Caco-2 (cell line): Measurements from ENCODE around the gene NR4A2. TPM values are rescaled to one million over a fixed set of nuclear protein-coding genes. Genes with fewer than 3 reads are reported as not detected.

Experiments used
- BruUV-seq: library from RNA; stranded (reverse); fragments of 400-500 nt; replicated peaks from 2 replicates; lab custom pipeline; 2021; lab: Mats Ljungman, UMichigan
- CTCF ChIA-PET: fragments of 300-600 bp; sonication (Branson Sonifier 250); formaldehyde crosslinking; loops from one replicate; lab custom pipeline; 2022; ENCODE audit warnings: antibody characterized with exemption; lab: Charles Lee
- POLR2A ChIA-PET: fragments of 300-600 bp; sonication (Branson Sonifier 250); formaldehyde crosslinking; loops from one replicate; lab custom pipeline; 2022; ENCODE audit warnings: antibody characterized with exemption; lab: Charles Lee
- DNase-seq, 2 experiments: peaks; one replicate each; pipeline versions ENCODE4 v3.0.0 to v3.0.0-alpha.2; 2020 to 2022
- H3K27me3 ChIP-seq: replicated peaks from 2 replicates; pipeline ENCODE4 v1.6.0; 2011; ENCODE audit warnings: low read length; ENCODE audit not compliant: control insufficient read depth, insufficient read depth
- H3K36me3 ChIP-seq: 2 replicates; pipeline ENCODE4 v1.5.1; 2011; ENCODE audit warnings: low read length; ENCODE audit not compliant: control insufficient read depth, insufficient read depth
- H3K4me1 ChIP-seq: fragments of 250-450 bp; sonication (Bioruptor Pico); 2 replicates; pipeline ENCODE4 v1.5.1; 2020; ENCODE audit warnings: mild to moderate bottlenecking
- H3K4me3 ChIP-seq: 2 replicates; pipeline ENCODE4 v1.5.1; 2011; ENCODE audit warnings: low read depth, mild to moderate bottlenecking, control low read depth, low read length
- H3K9me3 ChIP-seq: fragments of 250-450 bp; sonication (Bioruptor Pico); 2 replicates; pipeline ENCODE4 v1.5.1; 2020; ENCODE audit warnings: mild to moderate bottlenecking, moderate library complexity
- H3K27ac Mint-ChIP-seq: one replicate; pipeline ENCODE4 v1.8.0; 2022; ENCODE audit warnings: mixed read lengths; ENCODE audit not compliant: unreplicated experiment
- H3K27me3 Mint-ChIP-seq: one replicate; pipeline ENCODE4 v1.8.0; 2022; ENCODE audit warnings: mixed read lengths; ENCODE audit not compliant: insufficient read depth, unreplicated experiment
- H3K36me3 Mint-ChIP-seq: one replicate; pipeline ENCODE4 v1.8.0; 2022; ENCODE audit warnings: mild to moderate bottlenecking, mixed read lengths; ENCODE audit not compliant: insufficient read depth, unreplicated experiment
- H3K4me1 Mint-ChIP-seq: one replicate; pipeline ENCODE4 v1.8.0; 2022; ENCODE audit warnings: low read depth, mixed read lengths; ENCODE audit not compliant: unreplicated experiment
- H3K4me3 Mint-ChIP-seq: one replicate; pipeline ENCODE4 v1.8.0; 2022; ENCODE audit warnings: mild to moderate bottlenecking, moderate library complexity, mixed read lengths; ENCODE audit not compliant: unreplicated experiment
- H3K9me3 Mint-ChIP-seq: one replicate; pipeline ENCODE4 v1.8.0; 2022; ENCODE audit warnings: mixed read lengths; ENCODE audit not compliant: unreplicated experiment
- CTCF ChIP-seq, 2 experiments: fragments of 200-600 bp in 1 of 2; IDR thresholded peaks; 1 replicate in 1 of 2; 2 replicates in 1 of 2; pipeline versions ENCODE4 v1.5.1 to v1.8.0; 2011 to 2022; ENCODE audit warnings: antibody characterized with exemption in 1 of 2, control low read depth in 1 of 2, inconsistent platforms in 1 of 2, low read depth in 1 of 2, low read length in 1 of 2, mild to moderate bottlenecking in 1 of 2, moderate library complexity in 1 of 2; ENCODE audit not compliant: insufficient read depth in 1 of 2, severe bottlenecking in 1 of 2, unreplicated experiment in 1 of 2
- intact Hi-C: fragments of 100-400 bp; cut with micrococcal nuclease; formaldehyde crosslinking; loops from one replicate; pipeline ENCODE4 v1.10.0; 2022; ENCODE audit not compliant: unreplicated experiment
- total RNA-seq: library from RNA; stranded (reverse); gene quantifications from 2 replicates; pipeline ENCODE4 v1.2.3, GENCODE V29; 2022

The NR4A2 gene
- total RNA-seq, 1 experiment from 2014 or later = 0.91 TPM

GRCh38 chr2:156339865-156340264 lies 7.3 kb upstream of the NR4A2 start:
- Histone ChIP-seq H3K36me3 (no peaks in the 10 kb centered on the region), H3K9me3 (no peaks in the 10 kb centered on the region), H3K27me3 (no peaks in the 10 kb centered on the region), H3K4me3 (no peak overlapping the region), H3K4me1 (peaks cover 9% of the 10 kb centered on the region; the same call in 1 of the 2 replicates)
- H3K9me3 Mint-ChIP-seq = no peaks in the 10 kb centered on the region
- no TSS peak for BruUV-seq
- TF ChIP-seq CTCF (IDR thresholded peaks at IDR 0.05; ENCODE audit: insufficient read depth in 1 of 2, low read depth in 1 of 2, low read length in 1 of 2, severe bottlenecking in 1 of 2, unreplicated experiment in 1 of 2) = no peak
- intact Hi-C loops = loop anchor here (2.0 to 10.0 kb wide), 4 partner anchors 142 to 855 kb away; no protein-coding TSS in a partner anchor
- peaks cover 14% of the 10 kb centered on the region for H3K36me3 Mint-ChIP-seq
- H3K27me3 Mint-ChIP-seq = no peaks in the 10 kb centered on the region
- H3K4me3 Mint-ChIP-seq = no peak overlapping the region
- ChIA-PET CTCF (no interaction called here), POLR2A (no interaction called here)
- no peak for DNase-seq
- H3K27ac Mint-ChIP-seq = no peak overlapping the region
- H3K4me1 Mint-ChIP-seq = no peaks in the 10 kb centered on the region

GRCh38 chr2:156339110-156339847 lies 6.8 kb upstream of the NR4A2 start:
- Histone ChIP-seq H3K27me3 (no peaks in the 10 kb centered on the region), H3K4me1 (peaks cover 9% of the 10 kb centered on the region; the same call in 1 of the 2 replicates), H3K4me3 (no peak overlapping the region), H3K9me3 (no peaks in the 10 kb centered on the region), H3K36me3 (no peaks in the 10 kb centered on the region)
- POLR2A ChIA-PET = no interaction called here
- H3K27ac Mint-ChIP-seq = no peak overlapping the region
- H3K4me3 Mint-ChIP-seq = no peak overlapping the region
- H3K9me3 Mint-ChIP-seq = no peaks in the 10 kb centered on the region
- CTCF ChIA-PET = no interaction called here
- TF ChIP-seq CTCF (IDR thresholded peaks at IDR 0.05; ENCODE audit: insufficient read depth in 1 of 2, low read depth in 1 of 2, low read length in 1 of 2, severe bottlenecking in 1 of 2, unreplicated experiment in 1 of 2) = no peak
- H3K4me1 Mint-ChIP-seq = no peaks in the 10 kb centered on the region
- intact Hi-C loops = loop anchor here (10.0 kb wide), 1 partner anchor 716 kb away; no protein-coding TSS in a partner anchor
- no peak for DNase-seq
- no TSS peak for BruUV-seq
- H3K36me3 Mint-ChIP-seq = peaks cover 20% of the 10 kb centered on the region
- H3K27me3 Mint-ChIP-seq = no peaks in the 10 kb centered on the region

GRCh38 chr2:156338578-156338977 lies 6.1 kb upstream of the NR4A2 start:
- no peaks in the 10 kb centered on the region for H3K36me3 ChIP-seq

More at GRCh38 chr2:156338578-156338977, 6.1 kb upstream of the NR4A2 start:
- intact Hi-C loops = loop anchor here (10.0 kb wide), 1 partner anchor 716 kb away; no protein-coding TSS in a partner anchor
- H3K4me1 Mint-ChIP-seq = no peaks in the 10 kb centered on the region
- peaks cover 4% of the 10 kb centered on the region; the same call in 1 of the 2 replicates for H3K4me1 ChIP-seq
- ChIA-PET CTCF (no interaction called here), POLR2A (no interaction called here)
- BruUV-seq = no TSS peak
- no peak for TF ChIP-seq CTCF (IDR thresholded peaks at IDR 0.05; ENCODE audit: insufficient read depth in 1 of 2, low read depth in 1 of 2, low read length in 1 of 2, severe bottlenecking in 1 of 2, unreplicated experiment in 1 of 2)
- H3K9me3 Mint-ChIP-seq = no peaks in the 10 kb centered on the region
- no peaks in the 10 kb centered on the region for H3K27me3 Mint-ChIP-seq
- no peak overlapping the region for H3K27ac Mint-ChIP-seq
- H3K9me3 ChIP-seq = no peaks in the 10 kb centered on the region
- peaks cover 27% of the 10 kb centered on the region for H3K36me3 Mint-ChIP-seq
- no peaks in the 10 kb centered on the region for H3K27me3 ChIP-seq
- H3K4me3 ChIP-seq = no peak overlapping the region
- H3K4me3 Mint-ChIP-seq = no peak overlapping the region
- no peak for DNase-seq
